HAP-1 (cell line): ENCODE measurements around the gene TRDN.
A peak's percentile ranks its signal among the peaks of the same experiment; 100 is the strongest.

ENCODE experiments used
- DNase-seq, 2 experiments: peaks; one replicate each; pipeline ENCODE4 v3.0.0-alpha.2; 2016 to 2020; ENCODE audit warnings: low spot score in 2 of 2
- H3K27me3 ChIP-seq: fragments of 250-450 bp; sonication (Bioruptor Pico); 2 replicates; pipeline ENCODE4 v1.5.1; 2020; ENCODE audit warnings: low read depth, mild to moderate bottlenecking, moderate library complexity
- H3K36me3 ChIP-seq: fragments of 250-450 bp; sonication (Bioruptor Pico); replicated peaks from 2 replicates; pipeline ENCODE4 v1.5.1; 2020; ENCODE audit warnings: mild to moderate bottlenecking
- H3K4me1 ChIP-seq: fragments of 250-450 bp; sonication (Bioruptor Pico); 2 replicates; pipeline ENCODE4 v1.5.1; 2020; ENCODE audit warnings: mild to moderate bottlenecking
- H3K4me3 ChIP-seq: fragments of 250-450 bp; sonication (Bioruptor Pico); 2 replicates; pipeline ENCODE4 v1.5.1; 2020; ENCODE audit warnings: mild to moderate bottlenecking, moderate library complexity
- H3K9me3 ChIP-seq: fragments of 250-450 bp; sonication (Bioruptor Pico); 2 replicates; pipeline ENCODE4 v1.5.1; 2020; ENCODE audit warnings: mild to moderate bottlenecking, moderate library complexity
- in situ Hi-C: fragments of 300-500 bp; cut with MboI; formaldehyde crosslinking; loops from 3 replicates; pipeline ENCODE4 v1.14.3; 2020; ENCODE audit warnings: low sequenced_read_pairs, inconsistent platforms, mixed read lengths

TRDN gene, protein sequence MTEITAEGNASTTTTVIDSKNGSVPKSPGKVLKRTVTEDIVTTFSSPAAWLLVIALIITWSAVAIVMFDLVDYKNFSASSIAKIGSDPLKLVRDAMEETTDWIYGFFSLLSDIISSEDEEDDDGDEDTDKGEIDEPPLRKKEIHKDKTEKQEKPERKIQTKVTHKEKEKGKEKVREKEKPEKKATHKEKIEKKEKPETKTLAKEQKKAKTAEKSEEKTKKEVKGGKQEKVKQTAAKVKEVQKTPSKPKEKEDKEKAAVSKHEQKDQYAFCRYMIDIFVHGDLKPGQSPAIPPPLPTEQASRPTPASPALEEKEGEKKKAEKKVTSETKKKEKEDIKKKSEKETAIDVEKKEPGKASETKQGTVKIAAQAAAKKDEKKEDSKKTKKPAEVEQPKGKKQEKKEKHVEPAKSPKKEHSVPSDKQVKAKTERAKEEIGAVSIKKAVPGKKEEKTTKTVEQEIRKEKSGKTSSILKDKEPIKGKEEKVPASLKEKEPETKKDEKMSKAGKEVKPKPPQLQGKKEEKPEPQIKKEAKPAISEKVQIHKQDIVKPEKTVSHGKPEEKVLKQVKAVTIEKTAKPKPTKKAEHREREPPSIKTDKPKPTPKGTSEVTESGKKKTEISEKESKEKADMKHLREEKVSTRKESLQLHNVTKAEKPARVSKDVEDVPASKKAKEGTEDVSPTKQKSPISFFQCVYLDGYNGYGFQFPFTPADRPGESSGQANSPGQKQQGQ

DNA sequence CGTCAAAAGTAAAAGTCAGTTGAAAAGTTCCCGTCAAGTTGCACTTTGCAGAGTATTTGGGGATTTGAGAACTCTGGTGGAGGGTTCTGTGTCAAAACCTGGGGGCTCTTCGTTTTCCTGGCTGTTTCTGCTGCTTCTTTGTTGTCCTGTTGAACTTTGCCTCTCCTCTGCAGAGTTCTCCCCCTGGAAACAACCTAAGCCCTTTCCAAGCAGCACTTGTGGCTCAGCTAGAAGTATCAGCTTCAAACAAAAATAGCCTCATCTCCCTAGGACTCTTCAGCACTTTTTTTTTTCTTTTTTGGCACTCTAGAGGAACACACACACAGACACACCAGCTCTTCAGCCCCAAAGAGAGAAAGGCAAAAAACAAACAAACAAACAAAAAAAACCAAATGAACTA is at the start of gene TRDN:
Gene TRDN (minus strand): TSS at position 169 of the 400 bp plus-strand sequence. CDS start 175 bp downstream, outside the sequence.
- DNase-seq: no peak

DNA sequence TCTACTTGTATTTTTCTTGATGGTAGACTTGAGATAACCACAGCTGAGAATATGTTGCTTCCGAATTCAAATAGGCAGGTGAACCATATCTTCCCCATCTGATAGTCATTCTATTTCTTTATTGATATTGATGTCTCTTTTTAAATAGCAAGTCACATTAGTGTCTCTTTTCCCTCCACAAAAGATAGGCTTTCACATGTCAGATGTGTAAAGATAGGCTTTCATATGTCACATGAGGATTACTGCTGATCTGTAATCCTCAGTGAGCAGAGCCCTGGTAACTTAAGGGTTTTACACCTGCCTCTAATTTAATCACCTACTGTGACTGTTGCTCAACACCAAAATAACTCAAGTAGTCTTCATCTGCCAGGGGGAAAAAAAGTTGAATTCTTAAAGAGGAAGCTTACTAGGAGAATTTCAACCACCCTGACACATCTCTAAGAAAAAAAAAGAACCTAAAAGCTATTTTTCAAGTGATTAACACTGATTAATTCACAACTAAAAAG is 45.3 kb upstream of the TRDN start:
- in situ Hi-C loops: no loop called here

More for the DNA sequence above, at the start of gene TRDN:
- Histone ChIP-seq H3K36me3 (no peaks in the 10 kb centered on the region), H3K27me3 (no peaks in the 10 kb centered on the region), H3K9me3 (no peaks in the 10 kb centered on the region), H3K4me1 (peaks cover 12% of the 10 kb centered on the region), H3K4me3 (no peak within 1 kb of the TSS)
- in situ Hi-C loops: no loop called here

DNA sequence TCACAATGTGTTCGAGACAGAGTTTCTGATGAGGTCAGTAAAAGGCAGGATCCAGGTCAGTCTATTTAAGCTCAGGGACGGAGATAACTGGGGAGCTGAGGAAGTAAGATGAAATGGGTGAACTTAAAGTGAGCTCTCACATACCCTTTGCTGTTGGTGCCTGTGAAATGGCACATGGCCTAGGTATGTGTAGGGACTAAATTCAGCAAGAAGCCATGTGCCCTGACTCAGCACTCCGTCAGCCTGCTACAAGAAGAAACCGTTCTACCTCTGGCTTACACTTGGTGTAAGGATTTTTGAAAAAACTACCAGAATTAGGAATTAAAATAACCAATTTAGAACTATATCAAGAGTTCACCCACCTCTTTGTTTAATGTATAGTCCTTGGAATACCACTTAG is 41.1 kb upstream of the TRDN start:
- DNase-seq: no peak
- Histone ChIP-seq H3K36me3 (no peaks in the 10 kb centered on the region), H3K27me3 (no peaks in the 10 kb centered on the region), H3K4me1 (no peaks in the 10 kb centered on the region), H3K4me3 (no peak overlapping the region), H3K9me3 (no peaks in the 10 kb centered on the region)
- in situ Hi-C loops: no loop called here

More for the DNA sequence above, 45.3 kb upstream of the TRDN start:
- DNase-seq: no peak
- Histone ChIP-seq H3K27me3 (no peaks in the 10 kb centered on the region), H3K9me3 (no peaks in the 10 kb centered on the region), H3K4me1 (no peaks in the 10 kb centered on the region), H3K36me3 (no peaks in the 10 kb centered on the region), H3K4me3 (no peak overlapping the region)

DNA sequence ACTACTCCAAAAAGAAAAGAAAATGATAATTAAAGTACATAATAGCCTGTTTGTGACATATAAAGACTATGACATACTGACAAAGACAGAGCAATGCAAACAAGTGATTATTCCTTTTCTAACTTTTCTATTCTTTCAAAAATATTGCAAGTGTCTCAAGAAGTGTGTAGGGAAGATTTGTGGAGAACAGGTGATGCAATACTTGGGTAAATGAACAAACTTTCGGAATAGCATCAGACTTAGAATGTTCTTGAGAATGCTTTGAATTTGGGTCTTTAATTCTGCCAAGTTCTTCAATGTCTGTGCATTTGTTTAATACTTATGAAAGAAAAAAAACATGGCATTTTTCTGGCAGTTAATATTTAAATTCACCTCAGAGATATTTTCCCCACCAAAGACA is 40.0 kb upstream of the TRDN start:
- Histone ChIP-seq H3K9me3 (no peaks in the 10 kb centered on the region), H3K36me3 (no peaks in the 10 kb centered on the region), H3K4me1 (no peaks in the 10 kb centered on the region), H3K4me3 (no peak overlapping the region), H3K27me3 (no peaks in the 10 kb centered on the region)
- no peak for DNase-seq
- in situ Hi-C loops: no loop called here

DNA sequence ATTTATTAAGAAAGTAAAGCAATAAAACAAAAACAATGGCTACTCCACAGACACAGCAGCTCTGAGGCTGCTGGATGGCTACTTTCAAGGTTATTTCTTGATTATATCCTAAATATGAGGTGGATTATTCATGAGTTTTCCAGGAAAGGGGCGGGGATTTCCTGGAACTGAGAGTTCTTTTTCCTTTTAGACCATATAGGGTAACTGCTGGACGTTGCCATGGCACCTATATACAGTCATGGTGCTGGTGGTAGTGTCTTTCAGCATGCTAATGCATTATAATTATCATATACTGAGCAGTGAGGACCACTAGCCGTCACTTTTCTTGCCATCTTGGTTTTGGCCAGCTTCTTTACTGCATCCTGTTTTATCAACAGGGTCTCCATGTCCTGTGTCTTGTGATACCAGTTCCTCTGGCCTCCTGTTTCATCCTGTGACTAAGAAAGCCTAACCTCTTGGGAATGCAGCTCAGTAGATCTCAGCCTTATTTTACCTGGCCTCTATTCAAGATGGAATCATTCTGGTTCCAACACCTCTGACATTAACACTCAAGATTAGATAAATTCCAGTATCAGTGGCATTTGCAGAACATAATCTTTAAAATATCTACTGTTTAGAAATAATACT is 32.3 kb upstream of the TRDN start:
- Histone ChIP-seq H3K9me3 (no peaks in the 10 kb centered on the region), H3K36me3 (no peaks in the 10 kb centered on the region), H3K4me3 (no peak overlapping the region), H3K4me1 (no peaks in the 10 kb centered on the region), H3K27me3 (no peaks in the 10 kb centered on the region)
- no peak for DNase-seq
- in situ Hi-C loops: no loop called here

DNA sequence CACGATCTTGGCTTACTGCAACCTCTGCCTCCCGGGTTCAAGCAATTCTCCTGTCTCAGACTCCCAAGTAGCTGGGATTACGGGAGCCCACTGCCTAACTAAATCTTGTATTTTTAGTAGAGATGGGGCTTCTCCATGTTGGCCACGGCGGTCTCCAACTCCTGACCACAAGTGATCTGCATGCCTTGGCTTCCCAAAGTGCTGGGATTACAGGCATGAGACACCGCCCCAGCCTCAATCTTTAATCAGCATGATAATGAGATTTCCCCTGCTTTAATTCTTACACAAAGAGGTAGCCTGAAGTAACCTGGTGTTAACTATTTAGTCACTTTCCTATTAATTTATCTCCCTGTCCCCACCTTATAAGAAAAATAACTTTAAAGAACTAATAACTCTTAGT is 31.3 kb upstream of the TRDN start:
- DNase-seq: peak; percentile 13 to 16
- in situ Hi-C loops: no loop called here

DNA sequence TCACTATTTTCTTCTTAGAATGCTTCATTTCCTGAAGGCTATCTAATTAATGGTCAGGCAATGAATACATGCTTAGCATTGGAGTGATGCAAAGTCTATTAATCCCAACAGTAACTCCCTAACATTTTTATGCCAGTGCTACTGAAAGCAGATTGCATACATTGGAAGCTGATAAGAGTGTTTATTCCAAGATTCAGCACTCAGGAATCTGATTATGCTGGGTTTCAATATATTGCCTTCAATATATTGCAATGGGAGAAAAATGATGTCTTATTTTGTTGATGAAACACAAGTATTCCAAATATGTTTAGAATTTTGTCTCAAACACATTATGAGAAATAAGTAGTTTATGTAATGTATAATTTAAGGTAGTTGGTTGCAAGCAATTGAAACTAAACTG is 26.7 kb upstream of the TRDN start:
- no peaks in the 10 kb centered on the region for H3K27me3 ChIP-seq
- H3K4me1 ChIP-seq: no peaks in the 10 kb centered on the region
- no peaks in the 10 kb centered on the region for H3K9me3 ChIP-seq
- H3K36me3 ChIP-seq: no peaks in the 10 kb centered on the region
- in situ Hi-C loops: no loop called here
- no peak overlapping the region for H3K4me3 ChIP-seq
- DNase-seq: no peak

More for the DNA sequence above, 31.3 kb upstream of the TRDN start:
- no peaks in the 10 kb centered on the region for H3K4me1 ChIP-seq
- no peaks in the 10 kb centered on the region for H3K9me3 ChIP-seq
- H3K4me3 ChIP-seq: no peak overlapping the region
- H3K36me3 ChIP-seq: no peaks in the 10 kb centered on the region
- H3K27me3 ChIP-seq: no peaks in the 10 kb centered on the region

DNA sequence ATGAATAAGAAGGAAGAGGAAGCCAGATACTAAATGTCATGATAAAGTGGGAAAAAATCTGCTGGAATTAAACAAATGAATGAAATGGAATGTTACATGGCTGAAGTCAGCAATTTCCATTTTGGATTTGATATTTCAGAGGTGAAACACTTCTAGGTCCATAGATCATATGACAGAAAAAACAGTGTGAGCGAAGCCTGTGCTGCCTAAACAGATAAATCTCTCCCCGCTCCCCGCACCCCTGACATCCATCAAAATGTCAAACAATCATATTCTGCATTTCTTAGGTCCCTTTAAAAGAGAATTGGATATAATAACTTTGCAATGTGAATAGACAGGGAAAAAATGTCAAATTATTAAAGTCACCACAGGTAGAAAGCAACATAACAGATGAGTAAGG is 26.0 kb upstream of the TRDN start:
- Histone ChIP-seq H3K4me1 (no peaks in the 10 kb centered on the region), H3K9me3 (no peaks in the 10 kb centered on the region), H3K27me3 (no peaks in the 10 kb centered on the region), H3K36me3 (no peaks in the 10 kb centered on the region), H3K4me3 (no peak overlapping the region)
- no peak for DNase-seq
- in situ Hi-C loops: no loop called here

DNA sequence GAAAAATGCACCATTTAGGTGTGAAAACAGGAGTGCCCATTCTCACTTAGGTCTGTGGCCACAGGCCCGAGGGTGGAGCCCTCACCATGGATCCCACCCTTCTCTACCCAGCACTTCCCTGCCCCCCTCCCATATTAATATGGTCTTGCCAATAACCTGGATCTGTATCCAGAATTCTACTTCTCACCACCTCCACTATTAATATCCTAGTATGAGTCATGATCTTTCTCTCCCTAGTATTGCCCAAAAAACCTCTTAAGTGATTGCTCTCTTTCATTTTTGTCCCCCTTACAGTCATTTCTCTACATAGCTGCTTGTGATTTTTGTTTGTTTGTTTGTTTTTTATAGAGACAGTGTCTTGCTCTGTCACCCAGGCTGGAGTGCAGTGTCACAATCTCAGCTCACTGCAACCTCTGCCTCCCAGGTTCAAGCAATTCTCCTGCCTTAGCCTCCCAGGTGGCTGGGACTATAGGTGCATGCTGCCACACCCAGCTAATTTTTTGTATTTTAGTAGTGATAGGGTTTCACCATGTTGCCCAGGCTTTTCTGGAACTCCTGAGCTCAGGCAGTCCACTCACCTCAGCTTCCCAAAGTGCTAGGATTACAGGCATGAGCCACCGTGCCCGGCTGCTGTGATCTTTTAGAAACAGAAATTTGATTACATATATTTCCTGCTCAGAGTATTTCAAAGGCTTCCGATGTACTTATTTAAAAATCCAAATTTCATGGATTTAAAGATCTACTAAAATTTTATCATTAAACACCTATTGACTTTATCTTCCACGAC is 24.5 kb upstream of the TRDN start:
- H3K4me3 ChIP-seq: no peak overlapping the region
- H3K4me1 ChIP-seq: no peaks in the 10 kb centered on the region
- H3K36me3 ChIP-seq: no peaks in the 10 kb centered on the region
- H3K9me3 ChIP-seq: no peaks in the 10 kb centered on the region
- no peak for DNase-seq
- in situ Hi-C loops: no loop called here
- H3K27me3 ChIP-seq: no peaks in the 10 kb centered on the region

DNA sequence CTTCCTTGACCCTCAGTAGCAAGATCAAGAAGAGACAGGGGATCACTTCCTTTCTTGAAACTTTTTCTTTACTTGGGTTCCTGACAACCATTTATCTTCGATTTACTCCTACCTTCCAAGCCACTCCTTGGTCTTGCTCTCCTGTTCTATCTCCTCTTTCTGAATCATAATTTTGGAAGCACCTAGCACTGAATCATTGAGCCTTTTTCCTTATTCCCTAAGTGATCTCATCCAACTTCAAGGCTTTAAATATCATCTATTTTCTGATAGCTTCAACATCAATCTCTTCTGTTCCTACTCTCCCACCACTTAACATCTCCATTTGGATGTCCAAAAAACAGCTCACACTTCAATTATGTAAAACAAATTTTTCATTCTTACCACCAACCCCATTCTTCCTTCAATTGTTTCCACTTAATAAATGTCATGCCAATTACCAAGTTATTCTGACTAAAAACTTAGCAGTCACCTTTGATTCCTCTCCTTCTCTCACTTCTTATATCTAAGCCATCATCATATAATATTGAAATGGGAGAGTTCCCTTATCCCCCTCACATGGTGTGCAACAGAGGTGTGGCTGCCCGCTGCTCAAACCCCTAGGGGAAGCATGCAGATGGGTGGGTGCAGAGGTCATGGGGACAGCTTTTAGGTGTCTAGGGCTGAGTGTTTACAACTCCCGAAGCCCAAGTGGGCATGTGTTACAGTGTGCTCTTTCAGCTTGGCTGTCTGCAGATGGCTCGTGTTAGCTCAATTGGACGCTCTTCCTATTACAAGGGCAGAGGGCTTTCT is 23.4 kb upstream of the TRDN start:
- H3K36me3 ChIP-seq: no peaks in the 10 kb centered on the region
- in situ Hi-C loops: no loop called here
- no peak overlapping the region for H3K4me3 ChIP-seq

DNA sequence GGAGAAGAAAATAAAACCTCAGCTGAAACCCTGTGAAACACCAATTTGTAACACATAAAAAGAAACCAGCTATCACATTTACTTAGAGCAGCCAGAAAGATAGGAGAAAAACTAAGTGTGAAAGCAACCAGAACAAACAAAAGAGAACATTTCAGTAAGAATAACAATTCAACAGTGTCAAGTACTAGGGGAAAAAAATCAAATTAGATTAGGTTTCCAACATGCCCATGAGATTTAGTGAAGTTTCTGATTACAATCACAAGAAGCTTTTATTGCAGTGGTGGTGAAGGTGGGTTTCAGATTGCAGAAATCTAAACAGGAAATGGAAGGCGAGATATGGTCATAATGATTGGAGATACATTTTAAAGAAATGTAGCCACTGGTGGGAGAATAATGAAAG is 22.1 kb upstream of the TRDN start:
- in situ Hi-C loops: no loop called here
- H3K4me3 ChIP-seq: no peak overlapping the region
- H3K36me3 ChIP-seq: no peaks in the 10 kb centered on the region
- no peaks in the 10 kb centered on the region for H3K9me3 ChIP-seq
- DNase-seq: no peak
- no peaks in the 10 kb centered on the region for H3K27me3 ChIP-seq
- no peaks in the 10 kb centered on the region for H3K4me1 ChIP-seq

More for the DNA sequence above, 23.4 kb upstream of the TRDN start:
- Histone ChIP-seq H3K9me3 (no peaks in the 10 kb centered on the region), H3K4me1 (no peaks in the 10 kb centered on the region), H3K27me3 (no peaks in the 10 kb centered on the region)
- no peak for DNase-seq

DNA sequence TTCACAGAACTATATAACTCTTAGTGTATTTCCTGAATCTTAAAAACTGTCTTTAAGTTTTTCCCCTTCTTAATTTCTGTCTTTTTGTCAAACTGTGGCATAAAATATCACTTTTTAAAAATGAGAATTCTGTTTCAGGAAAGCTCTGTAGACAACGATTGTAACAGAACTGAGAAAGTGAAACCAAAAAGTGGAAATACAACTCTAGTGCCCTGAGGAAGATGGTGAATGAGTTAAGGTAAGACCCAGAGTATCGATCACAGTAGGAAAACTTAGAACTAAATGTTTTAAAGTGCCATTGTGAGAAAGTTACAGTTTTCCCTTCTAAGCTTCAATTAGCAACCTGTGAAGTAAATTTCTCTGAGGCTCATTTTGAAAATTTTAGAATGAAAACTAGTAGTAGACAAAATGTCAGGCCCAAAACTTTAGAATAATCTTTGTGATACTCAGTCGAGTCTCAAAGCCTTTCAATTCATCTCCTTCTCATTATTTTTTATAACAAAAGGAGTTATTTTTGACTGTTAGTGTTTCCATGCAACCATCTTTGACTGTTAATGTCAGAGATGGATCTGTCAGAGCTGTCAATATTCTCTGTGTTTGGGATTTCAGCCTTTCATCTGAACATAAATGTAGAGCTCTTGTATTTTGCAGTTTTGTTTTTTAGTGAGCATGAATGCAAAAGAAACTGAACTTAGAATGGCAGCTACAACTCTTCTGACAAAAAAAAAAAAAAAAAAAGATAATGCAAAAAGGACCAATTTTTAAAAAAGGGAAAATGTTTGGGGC is 19.0 kb upstream of the TRDN start:
- Histone ChIP-seq H3K4me1 (no peaks in the 10 kb centered on the region), H3K27me3 (no peaks in the 10 kb centered on the region), H3K36me3 (no peaks in the 10 kb centered on the region), H3K9me3 (no peaks in the 10 kb centered on the region), H3K4me3 (no peak overlapping the region)
- in situ Hi-C loops: no loop called here
- DNase-seq: no peak
